ENCODE results near the gene VRK1. TPM values are rescaled to one million over a fixed set of nuclear protein-coding genes. Genes with fewer than 3 reads are reported as not detected.
A peak's percentile ranks its signal among the peaks of the same experiment; 100 is the strongest.

Gene VRK1
- total RNA-seq, 2 experiments from 2014 or later = 97.5 to 97.9 TPM

DNA sequence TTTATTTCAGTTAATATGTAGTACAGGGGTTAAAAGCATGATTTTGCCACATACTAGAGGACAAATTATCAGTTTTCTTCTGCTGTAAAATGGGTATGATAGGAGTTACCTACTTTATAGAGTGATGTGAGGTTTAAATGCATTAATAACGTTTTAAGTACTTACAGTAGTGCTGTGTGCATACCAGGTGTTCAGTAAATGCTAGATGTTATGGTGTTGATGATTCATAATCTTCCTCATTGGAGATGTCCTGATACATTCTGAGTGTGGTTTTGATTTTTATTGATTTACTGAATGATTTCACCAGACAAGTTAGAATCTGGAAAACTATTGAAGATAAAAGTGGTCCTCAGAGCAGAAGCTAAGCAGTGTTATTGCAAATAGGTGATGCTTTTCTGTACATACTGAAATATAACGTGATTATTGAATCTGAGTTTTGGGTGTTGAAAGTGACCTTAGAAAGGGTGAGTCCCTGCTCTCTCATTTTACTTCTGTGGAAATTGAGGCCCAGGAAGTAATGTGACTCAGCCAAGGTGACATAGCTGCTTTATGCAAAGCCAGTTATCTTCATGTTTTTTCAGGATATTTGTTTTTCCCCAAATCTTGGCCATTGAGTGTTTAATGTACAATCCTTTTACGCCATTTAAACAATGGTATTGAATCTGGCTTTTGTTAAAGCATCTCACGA is 54.7 kb downstream of the VRK1 start:
- BruUV-seq (replicated peaks) = no TSS peak
- Histone ChIP-seq H3K36me3 (ENCODE audit: insufficient read depth, low read length) (peaks cover 94% of the 10 kb centered on the region), H3K4me1 (ENCODE audit: insufficient read depth, low read length, poor library complexity, severe bottlenecking) (no peaks in the 10 kb centered on the region), H3K4me2 (ENCODE audit: low read length) (no peak overlapping the region), H3K9me2 (ENCODE audit: insufficient read depth, low read length) (no peaks in the 10 kb centered on the region), H3K9me3 (ENCODE audit: low read length) (no peaks in the 10 kb centered on the region), H3K79me2 (ENCODE audit: insufficient read depth, low read depth, low read length) (0 out of 2 replicates have a peak, but pooled peaks cover 4% of the 10 kb centered on the region), H3K4me3 (ENCODE audit: low read depth, low read length, poor library complexity, severe bottlenecking) (no peak overlapping the region), H4K20me1 (ENCODE audit: insufficient read depth, low read length) (no peaks in the 10 kb centered on the region), H3K27ac (ENCODE audit: low read depth, low read length, poor library complexity, severe bottlenecking) (no peak overlapping the region), H2AFZ (ENCODE audit: low read length) (no peak overlapping the region)
- POLR2A ChIA-PET = interaction anchor here (1.1 to 2.9 kb wide), 8 partner anchors 11 to 55 kb away, joined by 3 to 12 read pairs (median 4); partner anchors contain the start of gene VRK1
- no peak for DNase-seq (ENCODE audit: low spot score)
- CTCF ChIA-PET (ENCODE audit: unreplicated experiment) = no interaction called here
- TF ChIP-seq CTCF (conservative IDR thresholded peaks at IDR 0.05; ENCODE audit: low read length) = no peak
- no peak for TF ChIP-seq EZH2phosphoT487 (IDR thresholded peaks at IDR 0.05; ENCODE audit: borderline replicate concordance, low read depth, low read length)
- intact Hi-C loops (cut with micrococcal nuclease; ENCODE audit: unreplicated experiment) = no loop called here

GRCh38 chr14:96852823-96853422 is 55.7 kb downstream of the VRK1 start:
- Histone ChIP-seq H4K20me1 (ENCODE audit: insufficient read depth, low read length) (no peaks in the 10 kb centered on the region), H2AFZ (ENCODE audit: low read length) (no peak overlapping the region), H3K9me2 (ENCODE audit: insufficient read depth, low read length) (no peaks in the 10 kb centered on the region), H3K4me2 (ENCODE audit: low read length) (no peak overlapping the region), H3K36me3 (ENCODE audit: insufficient read depth, low read length) (peaks cover 94% of the 10 kb centered on the region), H3K79me2 (ENCODE audit: insufficient read depth, low read depth, low read length) (0 out of 2 replicates have a peak, but pooled peaks cover 4% of the 10 kb centered on the region), H3K4me1 (ENCODE audit: insufficient read depth, low read length, poor library complexity, severe bottlenecking) (no peaks in the 10 kb centered on the region), H3K9me3 (ENCODE audit: low read length) (no peaks in the 10 kb centered on the region), H3K4me3 (ENCODE audit: low read depth, low read length, poor library complexity, severe bottlenecking) (no peak overlapping the region), H3K27ac (ENCODE audit: low read depth, low read length, poor library complexity, severe bottlenecking) (no peak overlapping the region)
- intact Hi-C loops (cut with micrococcal nuclease; ENCODE audit: unreplicated experiment) = no loop called here
- POLR2A ChIA-PET = interaction anchor here (0.7 to 2.9 kb wide), 11 partner anchors 10 to 56 kb away, joined by 3 to 12 read pairs (median 4); partner anchors contain the start of gene VRK1
- CTCF ChIA-PET (ENCODE audit: unreplicated experiment) = interaction anchor here (1.0 kb wide), 1 partner anchor 9 kb away, joined by 3 read pairs; no protein-coding TSS in a partner anchor
- TF ChIP-seq EZH2phosphoT487 (IDR thresholded peaks at IDR 0.05; ENCODE audit: borderline replicate concordance, low read depth, low read length) (no peak), CTCF (conservative IDR thresholded peaks at IDR 0.05; ENCODE audit: low read length) (peak; percentile 84)
- DNase-seq (ENCODE audit: low spot score) = peak; percentile 43
- BruUV-seq (replicated peaks) = no TSS peak

DNA sequence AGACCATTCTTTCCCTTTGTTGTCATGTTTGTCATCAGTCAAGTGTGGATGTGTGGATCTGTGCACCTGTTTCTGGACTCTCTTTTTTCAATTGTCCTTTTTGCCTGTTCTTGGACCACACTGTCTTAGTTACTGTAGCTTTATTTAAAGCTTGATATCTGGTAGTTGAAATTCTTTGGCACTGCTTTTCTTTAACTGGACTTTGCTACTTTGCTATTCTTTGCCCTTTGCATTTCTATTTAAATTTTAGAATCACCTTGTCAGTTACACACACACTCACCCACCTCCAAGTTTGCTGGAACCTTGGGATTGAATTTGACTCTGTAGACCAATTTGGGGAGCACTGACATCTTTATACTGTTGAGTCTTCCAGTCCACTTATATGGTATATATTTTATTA is 61.5 kb downstream of the VRK1 start:
- no peak overlapping the region for H2AFZ ChIP-seq (ENCODE audit: low read length)
- CTCF ChIA-PET (ENCODE audit: unreplicated experiment) = no interaction called here
- H3K9me2 ChIP-seq (ENCODE audit: insufficient read depth, low read length) = no peaks in the 10 kb centered on the region
- no peaks in the 10 kb centered on the region for H3K79me2 ChIP-seq (ENCODE audit: insufficient read depth, low read depth, low read length)
- H3K4me3 ChIP-seq (ENCODE audit: low read depth, low read length, poor library complexity, severe bottlenecking) = no peak overlapping the region
- H3K27ac ChIP-seq (ENCODE audit: low read depth, low read length, poor library complexity, severe bottlenecking) = no peak overlapping the region
- POLR2A ChIA-PET = no interaction called here
- no peaks in the 10 kb centered on the region for H3K9me3 ChIP-seq (ENCODE audit: low read length)
- no peak for DNase-seq (ENCODE audit: low spot score)
- H3K4me1 ChIP-seq (ENCODE audit: insufficient read depth, low read length, poor library complexity, severe bottlenecking) = no peaks in the 10 kb centered on the region
- peaks cover 88% of the 10 kb centered on the region for H3K36me3 ChIP-seq (ENCODE audit: insufficient read depth, low read length)
- no peak for TF ChIP-seq EZH2phosphoT487 (IDR thresholded peaks at IDR 0.05; ENCODE audit: borderline replicate concordance, low read depth, low read length)
- H4K20me1 ChIP-seq (ENCODE audit: insufficient read depth, low read length) = no peaks in the 10 kb centered on the region
- no peak overlapping the region for H3K4me2 ChIP-seq (ENCODE audit: low read length)
- no TSS peak for BruUV-seq (replicated peaks)
- intact Hi-C loops (cut with micrococcal nuclease; ENCODE audit: unreplicated experiment) = no loop called here
